ENCODE measurements around the gene CBX5. TPM values are rescaled to one million over a fixed set of nuclear protein-coding genes. Genes with fewer than 3 reads are reported as not detected.
"Not testable (repeated sequence)": the region's sequence is repeated elsewhere in the genome, so short reads cannot be mapped to it uniquely, and the experiment has no call there.

The CBX5 gene
- polyA plus RNA-seq (2012; ENCODE audit: insufficient read depth, insufficient read length, low read depth): 30.1 TPM

DNA sequence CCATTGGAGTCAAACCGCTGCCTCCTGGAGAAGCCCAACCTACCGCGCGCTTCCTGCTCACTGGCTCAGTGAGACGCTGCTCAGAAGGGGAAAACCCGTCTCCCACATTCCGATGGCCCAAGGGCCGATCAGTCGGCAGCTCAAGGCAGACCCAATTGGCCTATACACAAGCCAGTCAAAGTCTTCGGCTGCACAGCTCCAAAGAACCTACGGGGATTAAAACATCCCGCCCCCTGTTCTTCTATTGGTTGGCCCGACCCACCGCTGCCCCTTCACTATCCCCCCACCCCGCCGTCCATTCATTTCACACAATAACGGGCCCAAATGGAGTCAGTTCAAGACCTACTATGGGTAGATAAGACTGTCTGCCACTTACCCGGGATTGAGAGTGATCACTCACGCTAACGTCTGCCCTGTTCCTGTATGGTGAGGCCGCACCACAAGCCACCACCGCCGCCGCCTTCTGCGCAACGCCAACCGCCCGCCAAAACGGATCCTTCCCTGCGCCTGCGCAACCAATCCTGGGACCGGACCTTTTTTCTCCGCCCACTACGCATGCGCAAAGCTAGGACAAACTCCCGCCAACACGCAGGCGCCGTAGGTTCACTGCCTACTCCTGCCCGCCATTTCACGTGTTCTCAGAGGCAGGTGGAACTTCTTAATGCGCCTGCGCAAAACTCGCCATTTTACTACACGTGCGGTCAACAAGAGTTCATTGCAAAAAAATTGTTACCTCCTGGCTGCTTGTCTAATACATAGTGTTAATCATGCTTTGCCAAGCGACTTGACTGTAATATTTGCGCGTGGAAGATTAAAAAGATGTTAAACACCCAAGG, at the start of gene CBX5:
Gene CBX5, minus strand, starts transcription at position 491 of the 836 bp plus-strand sequence. CDS start 22,472 bp downstream, outside the sequence.
- TF ChIP-seq CTCF (IDR thresholded peaks at IDR 0.05; ENCODE audit: low read depth, low read length): no peak
- no peaks in the 10 kb centered on the region for H3K9me3 ChIP-seq
- H3K4me1 ChIP-seq: no peaks in the 10 kb centered on the region
- peak; percentile 99 for DNase-seq
- peaks cover 46% of the 10 kb centered on the region for H3K36me3 ChIP-seq
- no peaks in the 10 kb centered on the region for H3K27me3 ChIP-seq
- H3K4me3 ChIP-seq (ENCODE audit: low read depth, low read length): peak within 1 kb of the TSS; percentile 78

DNA sequence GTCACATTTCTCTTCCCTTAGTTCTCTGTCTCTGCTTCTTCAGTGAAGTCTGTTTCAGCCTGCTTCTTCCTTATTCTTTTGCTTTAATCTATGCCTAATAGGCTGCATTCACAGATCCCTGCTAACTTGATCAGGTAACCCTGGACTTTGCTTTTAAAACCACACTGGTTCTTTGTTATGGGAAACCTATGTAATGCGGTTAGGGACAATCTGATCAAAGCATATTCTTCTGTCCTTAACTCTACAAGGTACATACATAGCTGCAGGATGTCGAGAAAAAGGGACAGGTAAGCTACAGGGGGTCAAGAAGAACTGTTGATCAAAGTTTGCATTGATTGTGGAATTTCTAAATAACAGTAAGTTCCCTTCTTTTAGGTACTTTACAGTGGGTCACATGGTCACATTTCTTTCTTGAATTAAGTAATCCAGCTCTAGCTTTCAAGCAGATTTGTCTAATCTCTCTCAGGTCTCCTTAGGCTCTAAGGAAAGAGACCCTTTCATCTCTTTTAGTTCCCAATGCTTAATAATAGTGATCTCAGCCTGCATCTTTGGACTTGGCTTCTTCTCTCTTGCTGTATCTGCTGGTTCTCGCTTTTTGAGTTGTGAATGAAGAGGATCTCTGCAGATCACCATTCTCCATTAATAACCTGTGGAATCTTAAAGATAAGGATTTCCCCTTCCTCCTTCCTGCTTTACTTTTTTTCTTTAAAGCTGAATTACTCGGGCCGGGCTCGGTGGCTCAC, 48.8 kb upstream of the CBX5 start:
- H3K9me3 ChIP-seq: no peaks in the 10 kb centered on the region
- H3K36me3 ChIP-seq: no peaks in the 10 kb centered on the region
- no peaks in the 10 kb centered on the region; the same call in 1 of the 2 replicates for H3K4me1 ChIP-seq
- H3K4me3 ChIP-seq (ENCODE audit: low read depth, low read length): no peak overlapping the region
- DNase-seq: no peak
- no peaks in the 10 kb centered on the region for H3K27me3 ChIP-seq
- TF ChIP-seq CTCF (IDR thresholded peaks at IDR 0.05; ENCODE audit: low read depth, low read length): no peak

DNA sequence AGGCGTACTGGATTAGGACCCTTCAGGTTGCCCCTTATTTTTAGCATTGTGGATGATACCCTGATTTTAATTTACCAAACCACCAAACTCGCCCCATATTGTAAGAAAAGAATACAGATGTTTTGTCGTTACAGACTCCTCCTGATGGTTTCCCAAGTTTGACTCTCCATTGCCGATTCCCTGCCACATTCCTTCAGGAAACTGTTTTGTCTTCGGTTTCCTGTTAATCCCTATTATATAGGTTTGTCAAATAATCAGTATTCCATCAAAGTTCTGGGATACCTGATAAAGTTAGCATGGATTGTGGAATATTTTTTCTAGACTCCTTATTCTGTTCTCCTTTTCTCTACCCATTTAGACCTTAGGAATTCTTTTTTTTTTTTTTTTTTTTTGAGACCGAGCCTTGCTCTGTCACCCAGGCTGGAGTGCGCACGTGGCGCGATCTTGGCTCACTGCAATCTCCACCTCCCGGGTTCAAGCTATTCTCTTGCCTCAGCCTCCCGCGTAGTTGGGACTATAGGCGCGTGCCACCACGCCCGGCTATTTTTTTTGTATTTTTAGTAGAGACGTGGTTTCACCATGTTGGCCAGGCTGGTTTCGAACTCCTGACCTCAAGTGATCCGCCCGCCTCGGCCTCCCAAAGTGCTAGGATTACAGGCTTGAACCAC, 45.7 kb upstream of the CBX5 start:
- not testable (repeated sequence) for H3K9me3 ChIP-seq, H3K4me1 ChIP-seq, H3K27me3 ChIP-seq, DNase-seq, H3K36me3 ChIP-seq
- peak overlapping the region; percentile 92 for H3K4me3 ChIP-seq (ENCODE audit: low read depth, low read length)

DNA sequence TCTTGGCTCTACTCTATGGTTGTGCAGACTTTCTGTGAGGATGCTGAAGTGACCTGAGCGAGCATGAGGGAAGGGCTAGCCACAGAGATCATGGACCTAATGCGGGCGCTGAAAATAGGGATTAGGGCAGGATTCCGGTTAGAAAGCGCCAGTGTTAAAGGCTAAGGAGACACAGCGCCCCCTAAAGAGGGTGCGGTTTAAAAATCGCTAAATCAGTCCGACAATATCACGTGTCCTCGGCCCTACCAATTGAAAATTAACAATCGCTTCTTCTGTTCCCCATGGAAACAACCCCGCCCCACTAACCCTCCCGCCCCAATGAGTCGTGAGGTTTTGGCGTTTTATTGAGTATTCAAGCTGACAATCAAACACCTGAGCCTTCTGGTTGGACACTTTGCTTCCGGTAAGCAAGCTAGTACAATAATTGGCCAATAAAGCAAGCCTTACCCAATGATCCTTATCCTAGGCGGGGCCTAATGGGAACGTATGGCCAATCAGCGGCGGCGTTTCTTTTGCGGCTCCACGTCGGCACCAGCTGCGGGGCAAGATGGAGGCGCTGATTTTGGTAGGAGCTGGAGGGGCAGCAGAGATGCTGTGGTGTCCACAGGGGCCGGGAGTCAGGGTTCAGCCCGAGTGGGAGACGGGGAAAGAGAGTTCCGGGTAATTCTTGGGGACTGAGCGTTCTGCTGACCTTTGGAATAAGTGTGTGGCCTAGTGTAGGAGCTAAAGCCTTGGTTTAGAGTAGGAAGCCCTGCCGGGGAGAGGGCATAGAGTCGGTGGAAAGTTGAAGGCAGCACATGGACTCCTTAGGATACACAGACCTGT, 44.9 kb upstream of the CBX5 start, which contains the start of gene COPZ1:
Gene COPZ1, plus strand, starts transcription at position 515 of the 825 bp plus-strand sequence. Its CDS starts 33 bp downstream, at position 548.
- DNase-seq: peak; percentile 96
- H3K9me3 ChIP-seq: no peaks in the 10 kb centered on the region
- peak within 1 kb of the TSS; percentile 92 for H3K4me3 ChIP-seq (ENCODE audit: low read depth, low read length)
- H3K27me3 ChIP-seq: no peaks in the 10 kb centered on the region
- no peaks in the 10 kb centered on the region for H3K36me3 ChIP-seq
- TF ChIP-seq CTCF (IDR thresholded peaks at IDR 0.05; ENCODE audit: low read depth, low read length): peak; percentile 88
- no peaks in the 10 kb centered on the region; the same call in 1 of the 2 replicates for H3K4me1 ChIP-seq

- no peak for TF ChIP-seq CTCF (IDR thresholded peaks at IDR 0.05; ENCODE audit: low read depth, low read length)
- no peaks in the 10 kb centered on the region for H3K27me3 ChIP-seq
- no peak for DNase-seq
- H3K36me3 ChIP-seq: no peaks in the 10 kb centered on the region
- no peaks in the 10 kb centered on the region; the same call in 1 of the 2 replicates for H3K9me3 ChIP-seq
- H3K4me3 ChIP-seq (ENCODE audit: low read depth, low read length): no peak overlapping the region
- H3K4me1 ChIP-seq: no peaks in the 10 kb centered on the region; the same call in 1 of the 2 replicates
Measured at GRCh38 chr12:54321363-54321762, 41.4 kb upstream of the CBX5 start.

- not testable (repeated sequence) for H3K4me3 ChIP-seq (ENCODE audit: low read depth, low read length); H3K4me1 ChIP-seq; H3K27me3 ChIP-seq; DNase-seq; H3K36me3 ChIP-seq; H3K9me3 ChIP-seq
Measured at GRCh38 chr12:54312309-54312708, 32.4 kb upstream of the CBX5 start.

All from BE2C (cell line).